Activated B cell treated with CpG ODN at 0.5 μM for 24 hours (primary cell): Measurements from ENCODE around the gene LTBR. TPM values are rescaled to one million over a fixed set of nuclear protein-coding genes. Genes with fewer than 3 reads are reported as not detected.

Experiments
- ATAC-seq: fragments of 200-7000 bp; cut with Tn5 transposase; one replicate; pipeline ENCODE4 v1.10.0; 2021; ENCODE audit warnings: low read depth, mild to moderate bottlenecking, moderate library complexity
- CTCF ChIA-PET: fragments of 350-600 bp; sonication (Branson Sonifier 250); formaldehyde crosslinking; loops from one replicate; lab custom pipeline; 2021; ENCODE audit warnings: antibody characterized with exemption; lab: Charles Lee
- POLR2A ChIA-PET: fragments of 350-600 bp; sonication (Branson Sonifier 250); formaldehyde crosslinking; loops from one replicate; lab custom pipeline; 2021; ENCODE audit warnings: antibody characterized with exemption; lab: Charles Lee
- DNase-seq: peaks from one replicate; pipeline ENCODE4 v3.0.0; 2022
- H3K27ac Mint-ChIP-seq: one replicate; pipeline ENCODE4 v1.8.0; 2020; ENCODE audit warnings: mixed read lengths
- H3K27me3 Mint-ChIP-seq: one replicate; pipeline ENCODE4 v1.8.0; 2021; ENCODE audit warnings: mixed read lengths
- H3K36me3 Mint-ChIP-seq: one replicate; pipeline ENCODE4 v1.8.0; 2021; ENCODE audit warnings: low read depth, mixed read lengths
- H3K4me1 Mint-ChIP-seq: one replicate; pipeline ENCODE4 v1.8.0; 2021; ENCODE audit warnings: mixed read lengths
- H3K4me3 Mint-ChIP-seq: one replicate; pipeline ENCODE4 v1.8.0; 2020; ENCODE audit warnings: mild to moderate bottlenecking, mixed read lengths
- H3K9me3 Mint-ChIP-seq: one replicate; pipeline ENCODE4 v1.8.0; 2020; ENCODE audit warnings: mixed read lengths
- CTCF ChIP-seq: fragments of 200-600 bp; IDR thresholded peaks from one replicate; pipeline ENCODE4 v1.8.0; 2022; ENCODE audit warnings: antibody characterized with exemption, mild to moderate bottlenecking
- intact Hi-C: fragments of 100-400 bp; cut with micrococcal nuclease; formaldehyde crosslinking; loops from one replicate; pipeline ENCODE4 v1.15.1; 2024
- total RNA-seq: library from RNA; stranded (reverse); gene quantifications from 2 replicates; pipeline ENCODE4 v1.2.3, GENCODE V29; 2022

The LTBR gene
- total RNA-seq, 1 donor from 2014 or later = 0.33 TPM

- Mint-ChIP-seq H3K27me3 (peaks cover 63% of the 10 kb centered on the region), H3K4me3 (no peak overlapping the region), H3K27ac (no peak overlapping the region), H3K9me3 (no peaks in the 10 kb centered on the region), H3K36me3 (no peaks in the 10 kb centered on the region), H3K4me1 (peaks cover 8% of the 10 kb centered on the region)
- ATAC-seq (no peak), DNase-seq (no peak)
- ChIA-PET CTCF (no interaction called here), POLR2A (no interaction called here)
- intact Hi-C loops = no loop called here
- TF ChIP-seq CTCF = no peak
These were observed 3.5 kb upstream of the LTBR start for GRCh38 chr12:6380141-6381121.

GRCh38 chr12:6382371-6382770 lies 1.6 kb upstream of the LTBR start:
- H3K36me3 Mint-ChIP-seq = no peaks in the 10 kb centered on the region
- H3K27me3 Mint-ChIP-seq = peaks cover 56% of the 10 kb centered on the region
- no peak overlapping the region for H3K27ac Mint-ChIP-seq
- TF ChIP-seq CTCF = no peak
- H3K4me1 Mint-ChIP-seq = peaks cover 8% of the 10 kb centered on the region
- intact Hi-C loops = no loop called here
- ChIA-PET POLR2A (interaction anchor here (0.5 kb wide), 1 partner anchor 113 kb away, joined by 5 read pairs; no protein-coding TSS in a partner anchor), CTCF (no interaction called here)
- DNase-seq (no peak), ATAC-seq (no peak)
- H3K4me3 Mint-ChIP-seq = no peak overlapping the region
- H3K9me3 Mint-ChIP-seq = no peaks in the 10 kb centered on the region

- no peak for ATAC-seq
- DNase-seq = no peak
- intact Hi-C loops = no loop called here
- no peaks in the 10 kb centered on the region for H3K36me3 Mint-ChIP-seq
- no peak for TF ChIP-seq CTCF
- peaks cover 8% of the 10 kb centered on the region for H3K4me1 Mint-ChIP-seq
- POLR2A ChIA-PET = interaction anchor here (0.5 kb wide), 1 partner anchor 114 kb away, joined by 5 read pairs; no protein-coding TSS in a partner anchor
- no peak overlapping the region for H3K4me3 Mint-ChIP-seq
- H3K27me3 Mint-ChIP-seq = peaks cover 54% of the 10 kb centered on the region
- CTCF ChIA-PET = no interaction called here
- H3K27ac Mint-ChIP-seq = no peak overlapping the region
- H3K9me3 Mint-ChIP-seq = no peaks in the 10 kb centered on the region
These were observed 980 bp upstream of the LTBR start for GRCh38 chr12:6382982-6383381.

GRCh38 chr12:6384499-6385436 lies 806 bp downstream of the LTBR start:
- no peak overlapping the region for H3K4me3 Mint-ChIP-seq
- ChIA-PET POLR2A (interaction anchor here (0.6 kb wide), 1 partner anchor 757 kb away, joined by 7 read pairs; no protein-coding TSS in a partner anchor), CTCF (no interaction called here)
- no peaks in the 10 kb centered on the region for H3K36me3 Mint-ChIP-seq
- DNase-seq = no peak
- H3K9me3 Mint-ChIP-seq = no peaks in the 10 kb centered on the region
- intact Hi-C loops = no loop called here
- peaks cover 51% of the 10 kb centered on the region for H3K27me3 Mint-ChIP-seq
- TF ChIP-seq CTCF = no peak
- H3K4me1 Mint-ChIP-seq = peaks cover 8% of the 10 kb centered on the region
- no peak overlapping the region for H3K27ac Mint-ChIP-seq
- ATAC-seq = no peak
